ENCODE measurements around the gene CCNJ. TPM values are rescaled to one million over a fixed set of nuclear protein-coding genes. Genes with fewer than 3 reads are reported as not detected.
A peak's percentile ranks its signal among the peaks of the same experiment; 100 is the strongest.

Gene CCNJ
- total and polyA plus RNA-seq, 9 of the 15 experiments (the other 6 are each of a cell fraction or from before 2014, with no cell fraction given), result 0.69 to 15.7 (median 9.2) TPM

DNA sequence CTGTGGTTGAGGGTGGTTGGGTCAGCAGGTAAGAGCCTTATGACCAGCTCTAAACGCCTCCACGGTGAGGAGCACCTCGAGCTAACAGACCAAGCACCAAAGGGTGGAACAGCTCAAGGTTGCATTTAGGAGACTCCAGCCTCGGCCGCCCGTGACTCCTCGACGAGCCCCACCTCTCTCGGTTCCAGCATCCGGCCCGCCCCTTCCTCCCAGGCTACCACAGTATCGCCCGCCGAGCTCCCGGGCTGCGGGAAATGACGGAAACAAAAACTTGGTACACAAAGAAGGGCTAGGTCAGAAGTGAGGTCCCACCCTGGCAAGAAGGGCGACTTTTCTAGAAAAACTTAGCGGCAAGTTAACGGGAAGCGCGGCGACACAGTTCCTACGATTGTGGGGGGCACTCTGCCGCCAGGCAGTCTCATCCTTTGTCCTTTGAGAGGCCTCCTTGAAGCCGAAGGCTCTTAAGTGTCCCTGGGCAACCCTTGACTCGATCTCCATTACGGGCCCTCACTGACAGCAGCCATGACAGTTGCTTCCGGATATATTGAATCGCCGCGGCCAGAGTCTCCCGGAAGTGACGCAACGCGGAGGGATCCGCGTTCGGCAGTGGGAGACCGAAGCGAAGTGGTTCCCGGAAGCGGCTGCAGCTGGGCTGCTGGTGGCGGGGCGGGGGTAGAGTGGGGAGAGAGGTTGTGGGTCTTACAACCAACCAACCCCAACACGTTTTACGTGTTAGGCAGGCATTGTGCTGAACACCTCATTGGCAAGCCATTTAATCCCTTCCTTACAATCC is 46.5 kb downstream of the CCNJ start (continued):
- TF ChIP-seq, protein P1, sequence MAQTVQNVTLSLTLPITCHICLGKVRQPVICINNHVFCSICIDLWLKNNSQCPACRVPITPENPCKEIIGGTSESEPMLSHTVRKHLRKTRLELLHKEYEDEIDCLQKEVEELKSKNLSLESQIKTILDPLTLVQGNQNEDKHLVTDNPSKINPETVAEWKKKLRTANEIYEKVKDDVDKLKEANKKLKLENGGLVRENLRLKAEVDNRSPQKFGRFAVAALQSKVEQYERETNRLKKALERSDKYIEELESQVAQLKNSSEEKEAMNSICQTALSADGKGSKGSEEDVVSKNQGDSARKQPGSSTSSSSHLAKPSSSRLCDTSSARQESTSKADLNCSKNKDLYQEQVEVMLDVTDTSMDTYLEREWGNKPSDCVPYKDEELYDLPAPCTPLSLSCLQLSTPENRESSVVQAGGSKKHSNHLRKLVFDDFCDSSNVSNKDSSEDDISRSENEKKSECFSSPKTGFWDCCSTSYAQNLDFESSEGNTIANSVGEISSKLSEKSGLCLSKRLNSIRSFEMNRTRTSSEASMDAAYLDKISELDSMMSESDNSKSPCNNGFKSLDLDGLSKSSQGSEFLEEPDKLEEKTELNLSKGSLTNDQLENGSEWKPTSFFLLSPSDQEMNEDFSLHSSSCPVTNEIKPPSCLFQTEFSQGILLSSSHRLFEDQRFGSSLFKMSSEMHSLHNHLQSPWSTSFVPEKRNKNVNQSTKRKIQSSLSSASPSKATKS (CRISPR knock-in tag; IDR thresholded peaks at IDR 0.05), result no peak
- no peak for TF ChIP-seq HNRNPL (IDR thresholded peaks at IDR 0.05; ENCODE audit: low read depth, low read length)
- TF ChIP-seq LEF1 (IDR thresholded peaks at IDR 0.05), result 0 out of 2 replicates have a peak, but pooled peaks have one; percentile 12
- TF ChIP-seq ZKSCAN3 (CRISPR knock-in tag; IDR thresholded peaks at IDR 0.05), result no peak
- no peak for TF ChIP-seq KAT7 (CRISPR knock-in tag; IDR thresholded peaks at IDR 0.05; ENCODE audit: borderline replicate concordance)
- TF ChIP-seq ZNF79 (CRISPR knock-in tag; IDR thresholded peaks at IDR 0.05; ENCODE audit: low read depth), result no peak
- peak; percentile 35; the same call in 1 of the 2 replicates for TF ChIP-seq KLF13 (tag; IDR thresholded peaks at IDR 0.05; ENCODE audit: borderline replicate concordance, low read depth)
- no peak for TF ChIP-seq MAFK (IDR thresholded peaks at IDR 0.05; ENCODE audit: low read length)
- TF ChIP-seq ETS2 (tag; IDR thresholded peaks at IDR 0.05; ENCODE audit: borderline replicate concordance, poor library complexity, severe bottlenecking), result no peak
- TF ChIP-seq E2F3 (CRISPR knock-in tag; IDR thresholded peaks at IDR 0.05), result no peak
- no peak for TF ChIP-seq ZZZ3 (IDR thresholded peaks at IDR 0.05)
- peak in 1 of 2 experiments; percentile 33; a peak in 1 of 4 replicates for TF ChIP-seq KDM4B (IDR thresholded peaks at IDR 0.05; ENCODE audit: borderline replicate concordance in 2 of 2, low read depth in 1 of 2)
- no peak for TF ChIP-seq KDM1A (IDR thresholded peaks at IDR 0.05)
- TF ChIP-seq GTF2E2 (tag; IDR thresholded peaks at IDR 0.05), result peak; percentile 97
- TF ChIP-seq CTBP1 (IDR thresholded peaks at IDR 0.05; ENCODE audit: borderline replicate concordance), result no peak; the same call in 1 of the 2 replicates
- no peak for TF ChIP-seq ZNF707 (CRISPR knock-in tag; conservative IDR thresholded peaks at IDR 0.05)
- TF ChIP-seq CREB5 (CRISPR knock-in tag; IDR thresholded peaks at IDR 0.05), result no peak
- peak; percentile 31; the same call in 1 of the 2 replicates for TF ChIP-seq NR2C1 (IDR thresholded peaks at IDR 0.05)
- TF ChIP-seq NR2C1 (tag; IDR thresholded peaks at IDR 0.05), result peak; percentile 33; the same call in 1 of the 2 replicates
- peak; percentile 35 to 67; a peak in 2 of 4 replicates for TF ChIP-seq TBL1XR1 (IDR thresholded peaks at IDR 0.05; ENCODE audit: low read length in 2 of 2)
- peak; percentile 84 for TF ChIP-seq BHLHE40 (IDR thresholded peaks at IDR 0.05; ENCODE audit: low read length)
- no peak; the same call in 1 of the 2 replicates for TF ChIP-seq MBD2 (IDR thresholded peaks at IDR 0.05; ENCODE audit: borderline replicate concordance, low read depth)
- TF ChIP-seq PATZ1 (CRISPR knock-in tag; IDR thresholded peaks at IDR 0.05; ENCODE audit: borderline replicate concordance), result no peak

Measured in K562 (cell line).